ENCODE results near the gene PPP3R1. TPM values are rescaled to one million over a fixed set of nuclear protein-coding genes. Genes with fewer than 3 reads are reported as not detected.

PPP3R1 gene
- total RNA-seq, 4 donors from 2014 or later, result 31.5 to 41.7 (median 36.3) TPM

DNA sequence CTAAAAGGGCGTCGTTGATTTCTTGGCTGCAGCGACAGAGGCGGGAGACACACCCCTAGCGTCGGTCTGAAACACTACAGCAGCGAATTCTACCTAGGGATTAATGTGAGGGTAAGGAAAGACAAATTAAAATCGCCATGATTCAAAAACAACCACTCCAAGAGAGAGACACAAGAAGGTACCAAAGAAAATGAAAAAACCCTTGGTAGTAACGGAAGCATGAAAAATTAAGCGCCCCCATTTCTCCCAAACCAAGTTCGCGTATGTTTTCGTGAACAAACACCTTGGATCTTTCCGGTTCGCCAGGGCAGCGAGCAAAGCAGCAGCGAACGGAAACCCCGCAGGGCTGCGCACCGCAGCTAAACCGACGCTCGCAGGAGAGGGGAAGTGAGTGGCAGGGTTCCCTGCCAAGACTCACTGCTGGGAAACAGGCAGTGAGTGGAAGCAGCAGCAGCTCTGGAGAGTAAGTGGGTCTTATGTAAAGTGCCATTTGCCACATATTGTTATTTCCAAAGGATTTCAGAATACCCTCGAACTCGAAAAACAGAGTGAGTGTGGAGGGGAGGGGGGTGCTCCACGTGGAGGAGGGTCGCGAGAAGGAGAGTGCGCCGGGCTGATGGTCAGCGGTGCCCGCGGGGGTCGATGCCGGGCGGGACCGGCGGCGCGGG, 1.0 kb downstream of the PPP3R1 start:
- Histone ChIP-seq H3K27ac (peak overlapping the region; percentile 97 to 99 (median 98)), H3K9me3 (no peaks in the 10 kb centered on the region), H3K4me3 (peak overlapping the region; percentile 80 to 96 (median 92)), H3K27me3 (no peaks in the 10 kb centered on the region), H3K4me1 (peaks cover 0 to 73% (median 43%) of the 10 kb centered on the region in 4 donors), H3K36me3 (no peaks in the 10 kb centered on the region)
- peak; percentile 25 to 54 for TF ChIP-seq EP300 (IDR thresholded peaks at IDR 0.05)
- no peak for TF ChIP-seq POLR2A (IDR thresholded peaks at IDR 0.05)
- TF ChIP-seq, protein P1, sequence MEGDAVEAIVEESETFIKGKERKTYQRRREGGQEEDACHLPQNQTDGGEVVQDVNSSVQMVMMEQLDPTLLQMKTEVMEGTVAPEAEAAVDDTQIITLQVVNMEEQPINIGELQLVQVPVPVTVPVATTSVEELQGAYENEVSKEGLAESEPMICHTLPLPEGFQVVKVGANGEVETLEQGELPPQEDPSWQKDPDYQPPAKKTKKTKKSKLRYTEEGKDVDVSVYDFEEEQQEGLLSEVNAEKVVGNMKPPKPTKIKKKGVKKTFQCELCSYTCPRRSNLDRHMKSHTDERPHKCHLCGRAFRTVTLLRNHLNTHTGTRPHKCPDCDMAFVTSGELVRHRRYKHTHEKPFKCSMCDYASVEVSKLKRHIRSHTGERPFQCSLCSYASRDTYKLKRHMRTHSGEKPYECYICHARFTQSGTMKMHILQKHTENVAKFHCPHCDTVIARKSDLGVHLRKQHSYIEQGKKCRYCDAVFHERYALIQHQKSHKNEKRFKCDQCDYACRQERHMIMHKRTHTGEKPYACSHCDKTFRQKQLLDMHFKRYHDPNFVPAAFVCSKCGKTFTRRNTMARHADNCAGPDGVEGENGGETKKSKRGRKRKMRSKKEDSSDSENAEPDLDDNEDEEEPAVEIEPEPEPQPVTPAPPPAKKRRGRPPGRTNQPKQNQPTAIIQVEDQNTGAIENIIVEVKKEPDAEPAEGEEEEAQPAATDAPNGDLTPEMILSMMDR (IDR thresholded peaks at IDR 0.05), result peak; percentile 60 to 77 (median 63)
- peak; percentile 33 to 75 for DNase-seq (ENCODE audit: low spot score in 2 of 2)
- 0% methylated on average over 31 to 32 of the region's 41 CpGs for WGBS, 2 donors

- peaks cover 0 to 73% (median 47%) of the 10 kb centered on the region in 4 donors for H3K4me1 ChIP-seq
- WGBS, 2 donors, result 11 to 12% methylated on average over 15 of the region's 15 CpGs
- no peaks in the 10 kb centered on the region for H3K36me3 ChIP-seq
These were observed 1.6 kb downstream of the PPP3R1 start for GRCh38 chr2:68250652-68251186.

DNA sequence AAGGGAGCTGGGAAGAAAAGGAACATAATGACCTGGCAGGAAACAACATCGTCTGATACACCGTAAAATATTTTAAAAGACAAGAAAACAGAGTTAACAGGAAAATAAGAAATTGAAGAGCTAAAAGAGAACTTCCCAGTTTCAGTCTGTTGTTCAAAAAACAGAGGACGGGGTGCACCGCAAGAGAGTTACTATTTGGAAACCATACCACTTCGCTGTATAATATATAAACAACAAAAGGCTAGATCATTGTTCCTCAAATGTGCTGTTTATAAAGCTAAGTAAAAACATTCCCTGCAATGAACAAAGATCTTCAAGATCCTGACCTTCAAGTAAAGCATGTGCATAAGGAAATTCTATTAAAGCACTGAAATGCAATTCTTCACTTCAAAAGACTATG, 2.1 kb downstream of the PPP3R1 start:
- H3K27me3 ChIP-seq, result no peaks in the 10 kb centered on the region
- H3K36me3 ChIP-seq, result no peaks in the 10 kb centered on the region
- no peak for DNase-seq (ENCODE audit: low spot score in 2 of 2)
- no peaks in the 10 kb centered on the region for H3K9me3 ChIP-seq
- WGBS, 2 donors, result 13 to 19% methylated on average over 5 of the region's 5 CpGs
- H3K4me3 ChIP-seq, result peak overlapping the region; percentile 80 to 96 (median 92)
- peaks cover 0 to 74% (median 49%) of the 10 kb centered on the region in 4 donors for H3K4me1 ChIP-seq
- H3K27ac ChIP-seq, result peak overlapping the region in 3 of 4 donors; percentile 97 to 99 (median 99)
- TF ChIP-seq, protein P1 (IDR thresholded peaks at IDR 0.05), result no peak
- TF ChIP-seq POLR2A (IDR thresholded peaks at IDR 0.05), result no peak
- no peak for TF ChIP-seq EP300 (IDR thresholded peaks at IDR 0.05)

More at GRCh38 chr2:68250652-68251186, 1.6 kb downstream of the PPP3R1 start:
- DNase-seq (ENCODE audit: low spot score in 2 of 2), result no peak
- H3K4me3 ChIP-seq, result peak overlapping the region; percentile 80 to 96 (median 92)
- no peaks in the 10 kb centered on the region for H3K27me3 ChIP-seq
- TF ChIP-seq POLR2A (IDR thresholded peaks at IDR 0.05) (no peak), EP300 (IDR thresholded peaks at IDR 0.05) (no peak)
- TF ChIP-seq, protein P1 (IDR thresholded peaks at IDR 0.05), result no peak
- no peaks in the 10 kb centered on the region for H3K9me3 ChIP-seq
- peak overlapping the region; percentile 97 to 99 (median 98) for H3K27ac ChIP-seq

GRCh38 chr2:68248806-68249205, 3.5 kb downstream of the PPP3R1 start:
- Histone ChIP-seq H3K27me3 (no peaks in the 10 kb centered on the region), H3K9me3 (no peaks in the 10 kb centered on the region), H3K36me3 (no peaks in the 10 kb centered on the region), H3K4me3 (no peak overlapping the region), H3K4me1 (peaks cover 0 to 73% (median 47%) of the 10 kb centered on the region in 4 donors), H3K27ac (peak overlapping the region in 1 of 4 donors; percentile 6)
- DNase-seq (ENCODE audit: low spot score in 2 of 2), result no peak
- 71 to 74% methylated on average over 2 of the region's 2 CpGs for WGBS, 2 donors
- TF ChIP-seq EP300 (IDR thresholded peaks at IDR 0.05), result no peak
- TF ChIP-seq, protein P1 (IDR thresholded peaks at IDR 0.05), result no peak
- TF ChIP-seq POLR2A (IDR thresholded peaks at IDR 0.05), result no peak

GRCh38 chr2:68248361-68248760, 4.0 kb downstream of the PPP3R1 start:
- WGBS, 2 donors, result 81 to 87% methylated on average over 3 of the region's 3 CpGs
- H3K36me3 ChIP-seq, result no peaks in the 10 kb centered on the region
- H3K9me3 ChIP-seq, result no peaks in the 10 kb centered on the region
- H3K27ac ChIP-seq, result no peak overlapping the region
- no peak for DNase-seq (ENCODE audit: low spot score in 2 of 2)
- H3K27me3 ChIP-seq, result no peaks in the 10 kb centered on the region
- no peak for TF ChIP-seq POLR2A (IDR thresholded peaks at IDR 0.05)
- TF ChIP-seq, protein P1 (IDR thresholded peaks at IDR 0.05), result no peak
- no peak for TF ChIP-seq EP300 (IDR thresholded peaks at IDR 0.05)
- peaks cover 0 to 74% (median 44%) of the 10 kb centered on the region in 4 donors for H3K4me1 ChIP-seq
- no peak overlapping the region for H3K4me3 ChIP-seq

Measured in tibial nerve (tissue), 4 donors.